ENCODE data around the gene SUMO3. TPM values are rescaled to one million over a fixed set of nuclear protein-coding genes. Genes with fewer than 3 reads are reported as not detected.
A peak's percentile ranks its signal among the peaks of the same experiment; 100 is the strongest.

SUMO3 gene
- total RNA-seq = 72.7 and 86.4 TPM in 2 replicates

GRCh38 chr21:44817914-44818639, at the start of gene SUMO3:
SUMO3 (minus strand) TSS chr21:44818062; CDS start chr21:44817968, 94 bp downstream.
- DNase-seq (ENCODE audit: low read depth in 2 of 2) = peak; percentile 32 to 85

- no peak for DNase-seq (ENCODE audit: low read depth in 2 of 2)
These were observed 49.6 kb upstream of the SUMO3 start for GRCh38 chr21:44867464-44867863.

DNA sequence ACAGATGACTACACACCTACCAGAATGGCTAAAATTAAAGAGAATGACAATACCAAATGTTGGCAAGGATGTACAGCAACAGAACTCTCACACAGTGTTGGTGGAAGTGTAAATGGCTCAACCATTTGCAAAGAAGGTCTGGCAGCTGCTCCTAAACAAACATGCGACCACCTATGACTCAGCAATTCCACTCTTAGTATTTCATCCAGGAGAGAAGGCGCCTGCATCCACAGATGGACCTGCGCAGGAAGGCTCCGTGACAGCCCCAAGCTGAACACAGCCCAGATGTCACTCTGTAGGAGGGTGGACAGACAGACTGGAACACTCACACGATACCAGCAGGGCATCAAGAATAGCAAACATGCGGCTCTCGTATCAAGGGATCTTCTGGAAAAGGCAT, 48.9 kb upstream of the SUMO3 start:
- DNase-seq (ENCODE audit: low read depth in 2 of 2) = peak; percentile 79 to 93

DNA sequence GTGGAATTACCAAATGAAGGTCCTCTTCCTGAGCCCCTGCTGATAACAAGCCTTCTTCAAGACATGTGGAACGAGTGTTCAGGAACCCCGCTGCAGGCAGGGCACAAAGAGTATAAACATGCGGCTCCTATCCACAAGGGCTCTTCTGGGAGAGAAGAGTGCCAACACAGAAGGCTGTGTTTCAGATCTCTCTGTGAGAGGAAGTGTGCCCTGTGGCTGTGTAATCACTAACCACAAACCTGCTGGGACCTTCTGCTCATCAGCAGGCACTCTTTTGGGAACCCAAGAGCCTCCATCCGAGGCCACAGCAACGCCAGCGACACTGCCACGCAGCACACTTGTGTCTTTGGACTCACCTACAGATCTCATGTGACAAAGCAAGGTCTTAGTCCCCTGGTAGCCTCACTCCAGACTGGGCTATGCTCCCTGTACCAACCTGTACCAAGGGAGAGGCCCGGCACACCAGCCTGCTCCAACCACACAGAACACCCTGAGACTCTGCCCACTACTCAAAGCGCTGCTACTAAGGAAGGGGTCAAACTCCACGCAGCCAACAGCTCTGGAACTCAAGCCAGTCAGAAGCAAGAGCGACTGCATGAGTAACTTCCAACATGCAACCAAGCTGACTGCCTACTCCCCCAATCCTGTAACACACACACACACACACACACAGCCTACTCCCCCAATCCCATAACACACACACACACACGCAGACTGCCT, 47.9 kb upstream of the SUMO3 start:
- no peak for DNase-seq (ENCODE audit: low read depth in 2 of 2)

DNA sequence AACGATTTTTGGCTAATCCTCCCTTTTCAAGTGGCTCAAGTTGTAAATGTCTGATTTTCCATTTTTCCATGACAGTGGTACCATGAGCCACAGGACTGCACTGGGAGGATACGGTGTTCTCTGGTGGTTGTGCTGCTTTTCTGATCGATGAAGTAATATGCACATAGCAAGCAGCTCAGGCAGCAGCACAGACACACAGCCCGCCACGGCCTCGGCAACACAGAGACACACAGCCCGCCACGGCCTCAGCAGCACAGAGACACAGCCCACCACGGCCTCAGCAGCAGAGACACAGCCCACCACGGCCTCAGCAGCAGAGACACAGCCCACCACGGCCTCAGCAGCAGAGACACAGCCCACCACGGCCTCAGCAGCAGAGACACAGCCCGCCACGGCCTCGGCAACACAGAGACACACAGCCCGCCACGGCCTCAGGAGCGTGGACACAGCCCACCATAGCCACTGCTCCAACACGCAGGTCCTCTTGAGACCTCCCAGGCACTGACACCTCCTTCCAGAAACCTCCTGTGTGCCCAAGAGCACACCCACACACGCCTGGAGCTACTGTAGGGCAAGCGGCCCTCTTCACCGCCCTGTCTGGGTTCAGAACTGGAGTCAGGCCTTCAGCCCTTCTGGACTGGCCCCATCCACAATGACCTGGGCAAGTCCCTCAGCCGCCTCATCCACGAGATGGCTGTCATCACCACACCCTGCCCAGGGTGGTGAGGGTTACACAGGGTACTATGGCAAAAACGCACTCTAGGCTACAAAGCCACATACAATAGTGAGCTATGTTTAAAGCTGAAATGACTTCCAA, 45.2 kb upstream of the SUMO3 start:
- DNase-seq (ENCODE audit: low read depth in 2 of 2) = no peak

DNA sequence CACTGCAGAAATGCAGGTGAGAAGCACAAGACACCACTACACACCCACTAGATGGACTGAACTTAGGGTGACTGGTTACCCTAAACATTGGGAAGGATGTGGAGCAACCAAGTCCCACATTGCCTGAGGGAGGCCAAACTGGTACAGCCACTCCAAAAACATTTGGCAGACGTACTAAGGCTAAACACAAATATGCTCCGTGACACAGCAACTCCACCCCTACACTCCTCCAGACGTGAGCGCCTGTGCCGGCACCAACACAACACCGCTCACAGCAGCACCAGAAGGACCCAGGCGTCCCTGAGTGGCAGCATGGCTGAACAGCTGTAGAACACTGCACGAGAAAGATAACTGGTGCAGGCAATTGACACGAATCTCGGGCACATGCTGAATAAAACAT, 40.9 kb upstream of the SUMO3 start:
- DNase-seq (ENCODE audit: low read depth in 2 of 2) = no peak

- no peak for DNase-seq (ENCODE audit: low read depth in 2 of 2)
These were observed 40.4 kb upstream of the SUMO3 start for GRCh38 chr21:44858291-44858690.

DNA sequence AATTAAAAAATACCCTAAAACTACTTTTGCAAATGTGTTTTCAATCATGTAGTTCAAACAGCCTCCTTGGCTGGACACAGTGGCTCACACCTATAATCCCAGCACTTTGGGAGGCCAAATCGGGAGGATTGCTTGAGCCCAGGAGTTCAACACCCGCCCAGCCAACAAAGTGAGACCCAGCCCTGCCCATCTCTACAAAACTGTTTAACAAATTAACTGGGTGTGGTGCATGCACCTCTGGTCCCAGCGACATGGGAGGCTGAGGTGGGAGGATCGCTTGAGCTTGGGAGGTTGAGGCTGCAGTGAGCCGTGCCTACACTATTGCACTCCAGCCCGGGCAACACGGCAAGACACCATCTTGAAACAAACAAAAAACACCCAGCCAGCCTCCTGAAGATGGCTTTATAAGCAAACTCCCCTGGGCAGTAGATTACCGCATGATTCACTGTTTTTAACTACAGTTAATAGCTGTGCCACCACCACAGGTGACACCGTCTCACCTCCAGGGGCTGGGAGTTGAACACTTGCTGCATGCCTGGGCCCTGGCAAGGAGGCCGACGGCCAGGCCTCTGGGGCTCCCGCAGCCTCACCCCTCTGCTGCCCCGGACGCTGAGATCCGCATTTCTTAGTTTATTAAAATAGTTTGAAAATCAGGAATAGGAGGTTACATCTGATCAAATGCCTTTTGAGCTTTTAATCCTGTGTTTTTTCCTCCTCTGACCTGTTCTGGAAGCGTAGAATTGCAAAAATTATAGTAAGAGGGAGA, 39.4 kb upstream of the SUMO3 start:
- DNase-seq (ENCODE audit: low read depth in 2 of 2) = no peak

- DNase-seq (ENCODE audit: low read depth in 2 of 2) = no peak
These were observed 38.3 kb upstream of the SUMO3 start for GRCh38 chr21:44856131-44856530.

DNA sequence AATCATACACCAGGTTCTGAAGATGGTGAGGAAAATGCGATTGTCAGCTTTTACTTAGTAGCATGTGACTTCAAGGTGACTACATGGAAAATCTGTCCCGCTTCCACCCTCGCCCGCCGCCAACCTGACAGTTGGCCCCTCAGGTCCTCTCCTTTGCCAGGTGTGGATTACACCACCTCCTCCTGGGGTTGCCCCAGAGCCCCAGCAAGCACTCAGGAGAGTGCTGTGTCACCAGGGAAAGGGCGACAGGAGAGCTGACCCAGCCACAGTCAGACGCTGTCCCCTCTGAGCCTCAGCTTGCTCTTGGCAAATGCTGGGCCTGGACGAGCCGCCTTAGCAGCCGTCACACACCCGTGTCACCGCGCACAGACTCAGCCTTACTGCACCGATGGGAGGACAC, 37.7 kb upstream of the SUMO3 start:
- no peak for DNase-seq (ENCODE audit: low read depth in 2 of 2)

- no peak for DNase-seq (ENCODE audit: low read depth in 2 of 2)
These were observed 37.0 kb upstream of the SUMO3 start for GRCh38 chr21:44854664-44855446.

DNA sequence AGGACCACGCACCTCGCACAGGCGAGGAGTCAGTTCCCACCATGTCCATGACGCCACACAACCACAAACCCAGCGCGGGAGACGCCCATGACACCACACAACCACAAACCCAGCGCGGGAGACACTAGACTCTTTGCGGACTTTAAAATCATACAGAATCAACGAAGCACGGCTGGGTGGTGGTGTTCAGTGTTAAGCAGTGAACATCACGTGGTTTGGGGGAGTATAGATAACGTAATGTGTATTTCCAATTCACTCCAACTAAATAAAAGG, 36.5 kb upstream of the SUMO3 start:
- DNase-seq (ENCODE audit: low read depth in 2 of 2) = no peak

- DNase-seq (ENCODE audit: low read depth in 2 of 2) = no peak
These were observed 35.9 kb upstream of the SUMO3 start for GRCh38 chr21:44853601-44854390.

DNA sequence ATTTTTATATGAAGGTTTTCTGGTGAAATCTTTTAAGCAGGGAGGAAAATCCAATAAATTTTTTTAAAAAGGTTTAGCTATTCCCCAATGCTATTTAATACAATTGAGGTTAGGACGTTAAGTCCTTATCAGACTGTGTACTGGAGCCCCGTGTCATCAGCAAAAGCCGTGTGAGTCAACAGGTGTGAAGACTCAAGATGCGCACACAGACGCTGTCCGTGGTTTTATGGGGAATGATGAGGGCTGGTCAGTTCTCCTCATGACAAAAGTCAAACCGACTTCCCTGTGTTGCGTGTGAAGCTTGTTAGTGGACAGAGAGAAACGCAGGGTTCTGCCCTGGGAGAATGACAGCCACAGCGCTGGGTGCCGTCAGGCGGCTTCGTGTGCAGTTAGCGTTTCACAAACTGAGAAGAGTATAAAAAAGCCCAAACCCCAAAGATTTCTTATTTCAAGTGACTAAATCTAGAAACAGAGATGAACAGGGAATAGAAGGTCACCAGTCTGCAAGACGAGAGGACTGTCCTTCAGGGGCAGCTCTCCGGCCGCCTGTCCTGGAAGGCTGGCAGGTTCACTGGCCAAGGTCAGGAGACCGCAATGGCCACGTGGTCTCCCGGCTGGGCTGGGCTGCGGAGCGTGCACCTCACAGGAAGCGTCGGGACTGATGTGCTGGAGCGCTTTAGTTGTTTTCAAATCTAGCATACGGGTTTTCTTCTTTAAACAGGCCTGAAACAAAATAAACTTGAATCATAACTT, 33.2 kb upstream of the SUMO3 start:
- no peak for DNase-seq (ENCODE audit: low read depth in 2 of 2)

DNA sequence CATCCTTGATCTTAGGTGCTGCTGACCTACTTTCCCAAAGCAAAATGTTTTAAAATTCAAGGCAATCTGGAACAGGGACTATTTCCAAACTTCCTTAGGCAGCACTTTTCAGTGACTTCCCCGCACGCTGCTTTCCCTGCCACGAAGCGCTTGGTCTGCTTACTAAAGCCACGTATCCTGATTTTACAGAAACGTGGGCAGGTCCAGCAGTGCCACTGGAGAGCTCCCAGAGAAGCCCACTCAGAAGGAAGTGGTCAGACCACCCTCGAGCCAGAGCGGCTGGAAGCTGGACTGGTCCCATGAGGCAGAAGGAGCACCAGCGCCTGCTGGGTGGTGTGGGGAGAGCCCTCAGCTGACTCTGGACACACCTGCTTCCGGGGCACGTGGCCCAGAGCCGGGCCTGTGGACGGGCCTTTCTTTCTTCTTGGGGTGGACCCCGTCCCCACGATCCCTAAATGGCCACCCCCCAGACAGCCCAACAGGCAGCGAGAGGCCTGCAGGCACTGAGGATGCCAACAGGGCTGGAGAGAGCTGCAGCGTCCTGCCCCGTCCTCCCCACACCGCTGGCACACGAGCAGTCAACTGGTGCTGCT, 32.4 kb upstream of the SUMO3 start:
- DNase-seq (ENCODE audit: low read depth in 2 of 2) = no peak

- DNase-seq (ENCODE audit: low read depth in 2 of 2) = no peak
These were observed 31.8 kb upstream of the SUMO3 start for GRCh38 chr21:44849616-44850130.

DNA sequence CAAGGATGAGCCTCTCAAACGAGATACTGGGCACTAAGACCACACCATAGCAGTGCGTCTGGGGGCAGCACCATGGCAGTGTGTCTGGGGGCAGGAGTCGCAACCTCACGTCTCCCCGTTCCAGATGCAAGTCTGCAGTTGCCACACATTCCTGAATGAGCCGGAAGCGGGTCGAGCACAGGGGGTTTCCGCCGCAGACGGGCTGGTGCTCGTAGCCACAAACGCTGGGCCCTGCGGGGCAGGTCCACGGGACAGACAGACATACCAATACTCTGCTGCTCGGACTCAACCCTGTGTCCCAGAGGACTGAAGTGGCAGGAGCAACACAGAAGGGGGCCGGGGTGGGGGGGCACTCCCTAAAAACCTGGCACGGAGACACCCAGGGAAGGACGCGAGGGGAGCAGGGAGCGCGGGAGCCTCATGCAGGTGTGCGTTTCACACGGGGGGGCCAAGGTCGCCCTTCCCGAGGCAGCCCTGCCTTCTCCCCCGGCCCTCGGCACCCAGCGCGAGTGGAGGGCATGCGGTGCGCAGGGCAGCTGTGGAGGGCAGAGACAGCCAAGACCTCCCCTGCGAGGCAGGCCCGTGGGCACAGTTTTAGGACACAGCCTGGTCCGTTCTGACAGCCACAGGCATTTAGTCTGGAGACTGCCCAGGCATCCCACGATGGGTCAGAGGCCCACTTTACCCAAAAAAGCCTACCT, 31.1 kb upstream of the SUMO3 start:
- no peak for DNase-seq (ENCODE audit: low read depth in 2 of 2)
